A673 (cell line): ENCODE results near the gene ADAMTS7.
"Not testable (repeated sequence)": the region's sequence is repeated elsewhere in the genome, so short reads cannot be mapped to it uniquely, and the experiment has no call there.

Source experiments
- CTCF ChIP-seq: fragments of 300-800, 200-600 bp; sonication (generic); conservative IDR thresholded peaks from 2 replicates; pipeline ENCODE4 v1.5.1; 2017; ENCODE audit warnings: low read depth, mild to moderate bottlenecking, antibody characterized with exemption, low read length, moderate library complexity, mixed read lengths
- EZH2 ChIP-seq: fragments of 200-600 bp; sonication (generic); IDR thresholded peaks from 2 replicates; pipeline ENCODE4 v1.6.1; 2017; ENCODE audit warnings: borderline replicate concordance, low read depth, mild to moderate bottlenecking, mixed read lengths, antibody characterized with exemption, low read length; ENCODE audit not compliant: poor library complexity, severe bottlenecking

- TF ChIP-seq CTCF, EZH2: not testable (repeated sequence)
These were observed 75.0 kb downstream of the ADAMTS7 start for GRCh38 chr15:78736286-78736685.
